Epithelial cell of esophagus (primary cell): ENCODE measurements around the gene MPLKIP.

Experiments
- DNase-seq: peaks from one replicate; pipeline ENCODE4 v3.0.0; 2010; ENCODE audit warnings: low read depth
- H3K4me3 ChIP-seq: 2 replicates; pipeline ENCODE4 v1.5.1; 2011; ENCODE audit warnings: mild to moderate bottlenecking, low read length, control low read depth
- TF ChIP-seq, protein P1 (sequence below): IDR thresholded peaks from 2 replicates; pipeline ENCODE4 v1.5.1; 2011; ENCODE audit warnings: low read depth, mild to moderate bottlenecking, low read length, control low read depth, inconsistent platforms; ENCODE audit not compliant: insufficient read depth; ENCODE audit errors: missing control alignments

MPLKIP gene

GRCh38 chr7:40095695-40096327 lies 38.6 kb downstream of the MPLKIP start:
- DNase-seq, result no peak
- TF ChIP-seq, protein P1, sequence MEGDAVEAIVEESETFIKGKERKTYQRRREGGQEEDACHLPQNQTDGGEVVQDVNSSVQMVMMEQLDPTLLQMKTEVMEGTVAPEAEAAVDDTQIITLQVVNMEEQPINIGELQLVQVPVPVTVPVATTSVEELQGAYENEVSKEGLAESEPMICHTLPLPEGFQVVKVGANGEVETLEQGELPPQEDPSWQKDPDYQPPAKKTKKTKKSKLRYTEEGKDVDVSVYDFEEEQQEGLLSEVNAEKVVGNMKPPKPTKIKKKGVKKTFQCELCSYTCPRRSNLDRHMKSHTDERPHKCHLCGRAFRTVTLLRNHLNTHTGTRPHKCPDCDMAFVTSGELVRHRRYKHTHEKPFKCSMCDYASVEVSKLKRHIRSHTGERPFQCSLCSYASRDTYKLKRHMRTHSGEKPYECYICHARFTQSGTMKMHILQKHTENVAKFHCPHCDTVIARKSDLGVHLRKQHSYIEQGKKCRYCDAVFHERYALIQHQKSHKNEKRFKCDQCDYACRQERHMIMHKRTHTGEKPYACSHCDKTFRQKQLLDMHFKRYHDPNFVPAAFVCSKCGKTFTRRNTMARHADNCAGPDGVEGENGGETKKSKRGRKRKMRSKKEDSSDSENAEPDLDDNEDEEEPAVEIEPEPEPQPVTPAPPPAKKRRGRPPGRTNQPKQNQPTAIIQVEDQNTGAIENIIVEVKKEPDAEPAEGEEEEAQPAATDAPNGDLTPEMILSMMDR, result no peak
- no peak overlapping the region for H3K4me3 ChIP-seq

DNA sequence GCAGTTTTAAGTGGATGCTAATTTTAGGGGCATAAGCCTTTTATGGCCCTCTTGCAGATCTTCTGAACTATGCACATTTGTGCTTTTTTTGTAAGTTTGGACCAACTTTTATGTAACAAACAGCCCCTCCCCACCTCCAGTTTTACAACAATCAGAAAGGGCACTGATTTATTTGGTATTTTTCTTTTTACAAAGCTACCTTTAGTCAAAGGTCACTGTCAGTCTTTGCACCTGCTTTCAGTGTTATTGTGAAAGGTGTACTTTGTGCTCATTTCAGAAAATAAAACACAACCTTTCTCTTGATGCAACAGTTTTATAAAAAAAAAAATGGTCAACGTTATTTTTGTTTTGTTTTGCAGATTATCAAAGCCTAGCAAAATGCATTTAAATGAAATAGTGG lies 39.2 kb downstream of the MPLKIP start:
- TF ChIP-seq, protein P1, result no peak
- DNase-seq, result no peak
- H3K4me3 ChIP-seq, result no peak overlapping the region

DNA sequence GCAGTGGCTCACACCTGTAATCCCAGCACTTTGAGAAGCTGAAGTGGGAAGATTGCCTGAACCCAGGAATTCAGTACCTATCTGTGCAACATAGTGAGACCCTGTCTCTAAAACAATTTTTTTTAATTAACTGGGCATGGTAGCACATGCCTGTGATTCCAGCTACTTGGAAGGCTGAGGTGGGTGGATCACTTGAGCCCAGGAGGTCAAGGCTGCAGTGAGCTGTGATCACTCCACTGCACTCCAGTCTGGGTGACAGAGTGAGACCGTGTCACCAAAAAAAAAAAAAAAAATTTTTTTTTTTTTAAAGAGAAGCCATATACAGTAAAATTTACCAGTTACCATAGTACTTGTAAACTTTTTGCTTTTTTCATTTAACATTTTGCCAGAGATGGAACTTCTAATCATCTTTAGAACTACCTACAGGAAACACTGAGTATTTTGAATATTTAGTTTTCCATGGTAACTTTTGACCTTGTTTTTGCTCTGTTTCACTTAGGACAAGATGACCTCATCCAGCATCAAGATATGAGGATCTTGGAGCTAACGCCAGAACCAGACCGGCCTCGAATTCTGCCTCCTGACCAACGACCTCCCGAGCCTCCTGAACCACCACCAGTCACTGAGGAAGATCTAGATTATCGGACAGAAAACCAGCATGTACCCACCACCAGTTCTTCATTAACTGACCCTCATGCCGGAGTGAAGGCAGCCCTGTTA lies 40.6 kb downstream of the MPLKIP start:
- H3K4me3 ChIP-seq, result no peak overlapping the region
- no peak for DNase-seq
- TF ChIP-seq, protein P1, result no peak

DNA sequence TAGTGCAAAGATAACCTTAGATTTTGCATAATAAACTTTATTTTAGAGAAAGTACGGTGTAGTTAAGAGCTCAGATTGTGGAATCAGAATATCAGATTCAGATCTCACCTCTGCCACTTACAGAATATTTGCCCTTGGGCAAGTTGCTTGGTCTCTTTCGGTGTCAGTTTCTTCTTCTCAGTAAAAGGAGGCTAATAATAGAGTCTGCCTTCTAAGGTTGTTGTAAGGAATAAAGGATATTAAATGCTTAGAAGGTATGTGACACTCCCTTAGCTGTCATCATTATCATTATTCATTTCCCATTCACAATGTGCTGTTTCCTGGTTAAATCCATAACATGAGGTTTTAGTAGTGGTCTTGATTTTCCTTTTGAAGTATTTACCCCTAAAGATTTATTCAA lies 42.2 kb downstream of the MPLKIP start:
- no peak overlapping the region for H3K4me3 ChIP-seq
- peak; percentile 8 for DNase-seq
- TF ChIP-seq, protein P1, result no peak

- TF ChIP-seq, protein P1, result no peak
- DNase-seq, result no peak
Observed at GRCh38 chr7:40077849-40078248, 56.6 kb downstream of the MPLKIP start.

More at GRCh38 chr7:40077849-40078248, 56.6 kb downstream of the MPLKIP start:
- H3K4me3 ChIP-seq, result no peak overlapping the region
